Activated CD8-positive, alpha-beta T cell treated with anti-CD3 and anti-CD28 coated beads for 36 hours (primary cell): ENCODE measurements around the gene RSRC1. TPM values are rescaled to one million over a fixed set of nuclear protein-coding genes. Genes with fewer than 3 reads are reported as not detected.

Experiments used
- ATAC-seq: fragments of 200-7000 bp; cut with Tn5 transposase; one replicate; pipeline ENCODE4 v1.10.0; 2021; ENCODE audit warnings: mild to moderate bottlenecking, moderate library complexity
- CTCF ChIA-PET: fragments of 350-600 bp; sonication (Branson Sonifier 250); formaldehyde crosslinking; loops from one replicate; lab custom pipeline; 2021; ENCODE audit warnings: antibody characterized with exemption; lab: Charles Lee
- POLR2A ChIA-PET: fragments of 350-600 bp; sonication (Branson Sonifier 250); formaldehyde crosslinking; loops from one replicate; lab custom pipeline; 2021; ENCODE audit warnings: antibody characterized with exemption; lab: Charles Lee
- DNase-seq: peaks from one replicate; pipeline ENCODE4 v3.0.0-alpha.2; 2020
- H3K27ac Mint-ChIP-seq: one replicate; pipeline ENCODE4 v1.8.0; 2021; ENCODE audit warnings: mild to moderate bottlenecking, mixed read lengths
- H3K27me3 Mint-ChIP-seq: one replicate; pipeline ENCODE4 v1.8.0; 2021; ENCODE audit warnings: mixed read lengths
- H3K36me3 Mint-ChIP-seq: one replicate; pipeline ENCODE4 v1.8.0; 2021; ENCODE audit warnings: low read depth, mixed read lengths
- H3K4me1 Mint-ChIP-seq: one replicate; pipeline ENCODE4 v1.8.0; 2021; ENCODE audit warnings: low read depth, mixed read lengths
- H3K4me3 Mint-ChIP-seq: one replicate; pipeline ENCODE4 v1.8.0; 2021; ENCODE audit warnings: mild to moderate bottlenecking, moderate library complexity, mixed read lengths
- H3K9me3 Mint-ChIP-seq: one replicate; pipeline ENCODE4 v1.8.0; 2021; ENCODE audit warnings: mixed read lengths
- intact Hi-C: fragments of 100-400 bp; cut with micrococcal nuclease; formaldehyde crosslinking; loops from one replicate; pipeline ENCODE4 v1.10.0; 2022
- total RNA-seq, 2 experiments: library from RNA; stranded (reverse); gene quantifications; one replicate each; pipeline ENCODE4 v1.2.3, GENCODE V29; 2021
- TF ChIP-seq, protein P1 (sequence below): fragments of 200-600 bp; IDR thresholded peaks from one replicate; pipeline ENCODE4 v1.8.0; 2022; ENCODE audit warnings: antibody characterized with exemption, mild to moderate bottlenecking

RSRC1 gene
- total RNA-seq, 2 experiments from 2014 or later = 37.9 to 44.7 TPM

DNA sequence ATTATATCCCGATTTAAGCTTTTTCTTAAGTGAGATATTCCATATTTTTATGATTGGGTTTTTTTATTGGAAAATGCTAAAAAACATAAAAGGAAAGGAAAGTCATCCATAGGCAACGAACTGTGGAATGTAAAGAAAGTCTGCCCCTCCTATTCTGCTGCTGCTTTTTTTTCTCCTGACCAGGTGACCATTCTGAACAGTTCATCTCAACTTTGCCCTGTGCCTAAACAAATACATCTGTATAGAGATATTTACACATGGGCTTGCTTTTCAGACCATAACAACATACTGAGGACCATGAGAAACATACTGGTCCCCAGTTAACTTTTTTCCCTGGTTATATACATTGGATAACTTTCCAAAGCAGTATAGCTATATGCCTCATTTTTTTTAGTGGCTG is 442.2 kb downstream of the RSRC1 start:
- Mint-ChIP-seq H3K4me3 (no peak overlapping the region), H3K27ac (no peak overlapping the region), H3K36me3 (peaks cover 9% of the 10 kb centered on the region), H3K4me1 (no peaks in the 10 kb centered on the region), H3K9me3 (peaks cover 2% of the 10 kb centered on the region), H3K27me3 (peaks cover 6% of the 10 kb centered on the region)
- DNase-seq (no peak), ATAC-seq (no peak)
- TF ChIP-seq, protein P1, sequence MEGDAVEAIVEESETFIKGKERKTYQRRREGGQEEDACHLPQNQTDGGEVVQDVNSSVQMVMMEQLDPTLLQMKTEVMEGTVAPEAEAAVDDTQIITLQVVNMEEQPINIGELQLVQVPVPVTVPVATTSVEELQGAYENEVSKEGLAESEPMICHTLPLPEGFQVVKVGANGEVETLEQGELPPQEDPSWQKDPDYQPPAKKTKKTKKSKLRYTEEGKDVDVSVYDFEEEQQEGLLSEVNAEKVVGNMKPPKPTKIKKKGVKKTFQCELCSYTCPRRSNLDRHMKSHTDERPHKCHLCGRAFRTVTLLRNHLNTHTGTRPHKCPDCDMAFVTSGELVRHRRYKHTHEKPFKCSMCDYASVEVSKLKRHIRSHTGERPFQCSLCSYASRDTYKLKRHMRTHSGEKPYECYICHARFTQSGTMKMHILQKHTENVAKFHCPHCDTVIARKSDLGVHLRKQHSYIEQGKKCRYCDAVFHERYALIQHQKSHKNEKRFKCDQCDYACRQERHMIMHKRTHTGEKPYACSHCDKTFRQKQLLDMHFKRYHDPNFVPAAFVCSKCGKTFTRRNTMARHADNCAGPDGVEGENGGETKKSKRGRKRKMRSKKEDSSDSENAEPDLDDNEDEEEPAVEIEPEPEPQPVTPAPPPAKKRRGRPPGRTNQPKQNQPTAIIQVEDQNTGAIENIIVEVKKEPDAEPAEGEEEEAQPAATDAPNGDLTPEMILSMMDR = no peak
- ChIA-PET POLR2A (no interaction called here), CTCF (no interaction called here)
- intact Hi-C loops = no loop called here

DNA sequence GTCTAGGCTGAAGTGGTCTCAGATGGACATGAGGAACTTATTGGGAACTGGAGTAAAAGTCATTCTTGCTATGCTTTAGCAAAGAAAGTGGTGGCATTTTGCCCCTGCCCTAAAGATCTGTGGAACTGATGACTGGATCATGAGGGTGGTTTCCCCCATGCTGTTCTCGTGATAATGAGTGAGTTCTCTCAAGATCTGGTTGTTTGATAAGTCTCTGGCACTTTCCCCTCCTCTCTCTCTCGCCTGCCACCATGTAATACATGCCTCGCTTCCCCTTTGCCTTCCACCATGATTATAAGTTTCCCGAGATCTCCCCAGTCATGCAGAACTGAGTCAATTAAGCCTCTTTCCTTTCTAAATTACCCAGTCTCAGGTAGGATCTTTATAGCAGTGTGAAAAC is 449.6 kb downstream of the RSRC1 start:
- no peak for DNase-seq
- intact Hi-C loops = no loop called here
- CTCF ChIA-PET = no interaction called here
- no peak overlapping the region for H3K4me3 Mint-ChIP-seq
- H3K27ac Mint-ChIP-seq = no peak overlapping the region
- TF ChIP-seq, protein P1 = no peak
- POLR2A ChIA-PET = no interaction called here
- no peaks in the 10 kb centered on the region for H3K4me1 Mint-ChIP-seq
- H3K27me3 Mint-ChIP-seq = peaks cover 22% of the 10 kb centered on the region
- no peaks in the 10 kb centered on the region for H3K36me3 Mint-ChIP-seq
- ATAC-seq = no peak
- no peaks in the 10 kb centered on the region for H3K9me3 Mint-ChIP-seq

DNA sequence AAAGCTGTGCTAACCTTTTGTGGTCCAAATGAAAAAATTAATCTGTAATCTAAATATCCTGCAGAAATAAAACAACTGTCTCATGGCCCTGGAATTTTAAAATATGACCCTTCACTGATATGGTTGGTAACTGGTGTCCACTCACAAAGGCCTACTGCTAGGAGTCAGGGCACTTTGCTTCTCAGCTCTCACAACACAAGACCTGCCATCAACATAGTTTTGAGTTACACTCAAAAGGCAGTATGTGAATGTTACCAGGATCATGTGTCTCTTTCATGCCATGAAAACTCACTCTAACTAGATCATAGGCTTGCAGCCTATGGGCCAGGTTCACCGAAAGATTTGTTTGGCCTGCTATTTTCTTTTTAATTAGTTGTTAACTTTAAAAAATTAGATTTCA is 451.1 kb downstream of the RSRC1 start:
- POLR2A ChIA-PET = no interaction called here
- TF ChIP-seq, protein P1 = no peak
- H3K27me3 Mint-ChIP-seq = peaks cover 24% of the 10 kb centered on the region
- H3K4me1 Mint-ChIP-seq = no peaks in the 10 kb centered on the region
- intact Hi-C loops = no loop called here
- CTCF ChIA-PET = no interaction called here
- no peak for ATAC-seq
- no peak overlapping the region for H3K4me3 Mint-ChIP-seq
- H3K9me3 Mint-ChIP-seq = peaks cover 3% of the 10 kb centered on the region
- no peaks in the 10 kb centered on the region for H3K36me3 Mint-ChIP-seq
- DNase-seq = no peak
- no peak overlapping the region for H3K27ac Mint-ChIP-seq

DNA sequence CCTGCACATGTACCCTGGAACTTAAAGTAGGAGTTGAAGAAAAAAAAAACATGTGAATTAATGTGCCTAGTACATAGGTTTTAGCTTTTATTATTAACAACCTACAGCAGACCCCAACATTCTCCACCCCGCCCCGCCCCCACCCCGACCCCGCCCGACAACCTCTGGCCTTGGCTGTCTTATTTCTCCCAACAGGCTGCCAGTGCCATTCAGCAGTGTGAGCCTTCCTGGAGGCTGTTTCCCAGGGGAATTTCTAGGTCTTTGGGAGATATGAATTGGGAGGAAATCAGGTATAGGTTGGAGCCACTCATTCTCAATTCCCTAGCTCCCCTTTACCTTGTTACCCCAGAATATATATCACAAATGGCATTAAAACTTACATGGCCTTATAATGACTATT is 452.8 kb downstream of the RSRC1 start:
- DNase-seq = no peak
- peaks cover 24% of the 10 kb centered on the region for H3K27me3 Mint-ChIP-seq
- intact Hi-C loops = no loop called here

DNA sequence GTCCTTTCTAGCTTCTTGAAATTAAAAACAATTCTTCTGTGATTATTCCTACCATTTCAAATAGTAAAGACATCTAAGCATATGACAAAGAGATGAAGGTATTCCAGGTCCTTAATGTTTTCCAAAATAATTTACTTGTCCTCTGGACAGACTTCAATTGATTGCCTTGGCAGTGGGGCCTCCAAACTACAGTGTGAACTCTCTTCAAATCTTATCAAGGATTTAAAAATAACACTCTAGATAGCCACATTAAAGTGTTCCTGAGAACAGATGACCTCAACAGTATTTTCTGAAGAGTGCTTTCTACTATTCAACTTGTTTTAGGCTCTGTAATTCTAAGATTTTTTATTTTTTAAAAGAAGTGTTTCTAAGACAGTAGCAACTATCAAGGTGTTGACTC is 453.2 kb downstream of the RSRC1 start:
- no peaks in the 10 kb centered on the region for H3K4me1 Mint-ChIP-seq
- no peaks in the 10 kb centered on the region for H3K36me3 Mint-ChIP-seq
- CTCF ChIA-PET = no interaction called here
- no peak overlapping the region for H3K4me3 Mint-ChIP-seq
- H3K9me3 Mint-ChIP-seq = peaks cover 3% of the 10 kb centered on the region
- DNase-seq = no peak
- no peak overlapping the region for H3K27ac Mint-ChIP-seq
- no peak for ATAC-seq
- TF ChIP-seq, protein P1 = no peak
- intact Hi-C loops = no loop called here
- POLR2A ChIA-PET = no interaction called here
- peaks cover 24% of the 10 kb centered on the region for H3K27me3 Mint-ChIP-seq

More for the DNA sequence above, 452.8 kb downstream of the RSRC1 start:
- no peak for ATAC-seq
- H3K36me3 Mint-ChIP-seq = no peaks in the 10 kb centered on the region
- TF ChIP-seq, protein P1 = no peak
- H3K4me1 Mint-ChIP-seq = no peaks in the 10 kb centered on the region
- CTCF ChIA-PET = no interaction called here
- no peak overlapping the region for H3K4me3 Mint-ChIP-seq
- H3K27ac Mint-ChIP-seq = no peak overlapping the region
- POLR2A ChIA-PET = no interaction called here
- H3K9me3 Mint-ChIP-seq = peaks cover 3% of the 10 kb centered on the region
